ENCODE data around the gene SNTA1.
"Not testable (repeated sequence)": the region's sequence is repeated elsewhere in the genome, so short reads cannot be mapped to it uniquely, and the experiment has no call there.

Gene SNTA1

GRCh38 chr20:33391722-33392415 is 51.7 kb downstream of the SNTA1 start:
- no peak for DNase-seq

- not testable (repeated sequence) for DNase-seq
These were observed 54.2 kb downstream of the SNTA1 start for GRCh38 chr20:33389326-33389725.

- DNase-seq = no peak
These were observed 55.3 kb downstream of the SNTA1 start for GRCh38 chr20:33388268-33388667.

GRCh38 chr20:33387177-33387576 is 56.4 kb downstream of the SNTA1 start:
- DNase-seq = no peak

GRCh38 chr20:33386673-33387072 is 56.9 kb downstream of the SNTA1 start:
- DNase-seq = no peak

- DNase-seq = no peak
These were observed 66.2 kb downstream of the SNTA1 start for GRCh38 chr20:33377366-33377765.

- DNase-seq = no peak
These were observed 69.6 kb downstream of the SNTA1 start for GRCh38 chr20:33373735-33374605.

- no peak for DNase-seq
These were observed 70.5 kb downstream of the SNTA1 start for GRCh38 chr20:33372993-33373441.

GRCh38 chr20:33370291-33370690 is 73.3 kb downstream of the SNTA1 start:
- DNase-seq = peak; percentile 84

- no peak for DNase-seq
These were observed 80.7 kb downstream of the SNTA1 start for GRCh38 chr20:33362898-33363297.

GRCh38 chr20:33359399-33360261 is 83.9 kb downstream of the SNTA1 start:
- DNase-seq = no peak

Data from CD4-positive, alpha-beta T cell treated with Interleukin-1 beta for 1 hour (primary cell).